ENCODE data around the gene CD200. TPM values are rescaled to one million over a fixed set of nuclear protein-coding genes. Genes with fewer than 3 reads are reported as not detected.

CD200 gene
- total RNA-seq, 1 donor from 2014 or later, result 3.9 TPM

GRCh38 chr3:112384769-112385168 lies 51.8 kb downstream of the CD200 start:
- intact Hi-C loops (cut with DNase I), result no loop called here
- TF ChIP-seq POLR2A (IDR thresholded peaks at IDR 0.05) (no peak), POLR2AphosphoS5 (IDR thresholded peaks at IDR 0.05; ENCODE audit: insufficient read depth in 1 of 2, low read depth in 1 of 2) (no peak), CTCF (IDR thresholded peaks at IDR 0.05) (no peak)
- Histone ChIP-seq H3K36me3 (no peaks in the 10 kb centered on the region), H3K4me1 (no peaks in the 10 kb centered on the region), H3K4me3 (no peak overlapping the region), H3K27me3 (no peaks in the 10 kb centered on the region), H3K9me3 (no peaks in the 10 kb centered on the region), H3K27ac (no peak overlapping the region)
- DNase-seq (ENCODE audit: extremely low spot score in 2 of 2), result no peak

GRCh38 chr3:112388972-112389371 lies 56.0 kb downstream of the CD200 start:
- intact Hi-C loops (cut with DNase I), result no loop called here
- TF ChIP-seq POLR2AphosphoS5 (IDR thresholded peaks at IDR 0.05; ENCODE audit: insufficient read depth in 1 of 2, low read depth in 1 of 2) (no peak), POLR2A (IDR thresholded peaks at IDR 0.05) (no peak), CTCF (IDR thresholded peaks at IDR 0.05) (no peak)
- H3K4me3 ChIP-seq, result no peak overlapping the region
- no peaks in the 10 kb centered on the region for H3K9me3 ChIP-seq
- DNase-seq (ENCODE audit: extremely low spot score in 2 of 2), result no peak
- H3K36me3 ChIP-seq, result no peaks in the 10 kb centered on the region
- peaks cover 11% of the 10 kb centered on the region for H3K4me1 ChIP-seq
- H3K27me3 ChIP-seq, result no peaks in the 10 kb centered on the region
- no peak overlapping the region for H3K27ac ChIP-seq

GRCh38 chr3:112389961-112390360 lies 57.0 kb downstream of the CD200 start:
- H3K36me3 ChIP-seq, result no peaks in the 10 kb centered on the region
- intact Hi-C loops (cut with DNase I), result no loop called here
- H3K27ac ChIP-seq, result no peak overlapping the region
- peaks cover 11% of the 10 kb centered on the region for H3K4me1 ChIP-seq
- no peak for DNase-seq (ENCODE audit: extremely low spot score in 2 of 2)
- TF ChIP-seq POLR2AphosphoS5 (IDR thresholded peaks at IDR 0.05; ENCODE audit: insufficient read depth in 1 of 2, low read depth in 1 of 2), result no peak
- no peak for TF ChIP-seq CTCF (IDR thresholded peaks at IDR 0.05)
- no peak for TF ChIP-seq POLR2A (IDR thresholded peaks at IDR 0.05)
- no peak overlapping the region for H3K4me3 ChIP-seq
- H3K9me3 ChIP-seq, result no peaks in the 10 kb centered on the region
- no peaks in the 10 kb centered on the region for H3K27me3 ChIP-seq

- Histone ChIP-seq H3K9me3 (no peaks in the 10 kb centered on the region), H3K27ac (peak overlapping the region; percentile 74), H3K36me3 (no peaks in the 10 kb centered on the region), H3K4me3 (no peak overlapping the region), H3K4me1 (peaks cover 18% of the 10 kb centered on the region), H3K27me3 (no peaks in the 10 kb centered on the region)
- TF ChIP-seq POLR2A (IDR thresholded peaks at IDR 0.05) (no peak), CTCF (IDR thresholded peaks at IDR 0.05) (no peak), POLR2AphosphoS5 (IDR thresholded peaks at IDR 0.05; ENCODE audit: insufficient read depth in 1 of 2, low read depth in 1 of 2) (peak in 1 of 2 donors; percentile 37)
- no peak for DNase-seq (ENCODE audit: extremely low spot score in 2 of 2)
- intact Hi-C loops (cut with DNase I), result no loop called here
Observed at GRCh38 chr3:112390783-112391641, 58.1 kb downstream of the CD200 start.

- Histone ChIP-seq H3K27me3 (no peaks in the 10 kb centered on the region), H3K4me1 (peaks cover 18% of the 10 kb centered on the region), H3K36me3 (no peaks in the 10 kb centered on the region), H3K27ac (peak overlapping the region; percentile 74), H3K9me3 (no peaks in the 10 kb centered on the region), H3K4me3 (no peak overlapping the region)
- DNase-seq (ENCODE audit: extremely low spot score in 2 of 2), result no peak
- intact Hi-C loops (cut with DNase I), result no loop called here
- TF ChIP-seq POLR2A (IDR thresholded peaks at IDR 0.05) (no peak), CTCF (IDR thresholded peaks at IDR 0.05) (no peak), POLR2AphosphoS5 (IDR thresholded peaks at IDR 0.05; ENCODE audit: insufficient read depth in 1 of 2, low read depth in 1 of 2) (no peak)
Observed at GRCh38 chr3:112391648-112392047, 58.7 kb downstream of the CD200 start.

Measured in vagina (tissue), 2 donors.